Activated T-cell treated with anti-CD3 and anti-CD28 coated beads for 24 hours (primary cell): ENCODE measurements around the gene IKZF5.

ENCODE experiments used
- DNase-seq: peaks from one replicate; pipeline ENCODE4 v3.0.0-alpha.2; 2020; ENCODE audit warnings: low read depth

Gene IKZF5

DNA sequence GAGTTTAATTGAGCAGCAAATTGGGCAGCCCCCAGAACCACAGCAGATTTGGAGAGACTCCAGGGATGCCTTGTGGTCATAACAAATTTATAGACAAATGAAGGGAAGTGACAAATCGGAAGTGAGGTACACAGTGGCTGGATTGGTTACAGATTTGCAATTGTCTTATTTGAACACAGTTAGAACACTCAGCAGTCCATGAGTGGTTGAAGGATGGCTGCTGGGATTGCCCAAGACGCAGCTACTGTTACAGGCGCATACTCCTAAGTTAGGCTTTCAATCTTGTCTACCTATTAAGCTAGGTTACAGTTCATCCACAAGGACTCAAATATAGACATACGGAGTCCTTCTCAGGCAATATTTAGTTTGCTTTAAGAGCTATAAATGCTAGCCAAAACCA lies 7.6 kb upstream of the IKZF5 start:
- DNase-seq = no peak

GRCh38 chr10:123014772-123015171 lies 6.2 kb upstream of the IKZF5 start:
- no peak for DNase-seq

- DNase-seq = no peak
These were observed 5.1 kb upstream of the IKZF5 start for GRCh38 chr10:123013456-123014419.

GRCh38 chr10:123011987-123012386 lies 3.4 kb upstream of the IKZF5 start:
- no peak for DNase-seq

GRCh38 chr10:123009105-123009820 lies 668 bp upstream of the IKZF5 start:
- DNase-seq = no peak

DNA sequence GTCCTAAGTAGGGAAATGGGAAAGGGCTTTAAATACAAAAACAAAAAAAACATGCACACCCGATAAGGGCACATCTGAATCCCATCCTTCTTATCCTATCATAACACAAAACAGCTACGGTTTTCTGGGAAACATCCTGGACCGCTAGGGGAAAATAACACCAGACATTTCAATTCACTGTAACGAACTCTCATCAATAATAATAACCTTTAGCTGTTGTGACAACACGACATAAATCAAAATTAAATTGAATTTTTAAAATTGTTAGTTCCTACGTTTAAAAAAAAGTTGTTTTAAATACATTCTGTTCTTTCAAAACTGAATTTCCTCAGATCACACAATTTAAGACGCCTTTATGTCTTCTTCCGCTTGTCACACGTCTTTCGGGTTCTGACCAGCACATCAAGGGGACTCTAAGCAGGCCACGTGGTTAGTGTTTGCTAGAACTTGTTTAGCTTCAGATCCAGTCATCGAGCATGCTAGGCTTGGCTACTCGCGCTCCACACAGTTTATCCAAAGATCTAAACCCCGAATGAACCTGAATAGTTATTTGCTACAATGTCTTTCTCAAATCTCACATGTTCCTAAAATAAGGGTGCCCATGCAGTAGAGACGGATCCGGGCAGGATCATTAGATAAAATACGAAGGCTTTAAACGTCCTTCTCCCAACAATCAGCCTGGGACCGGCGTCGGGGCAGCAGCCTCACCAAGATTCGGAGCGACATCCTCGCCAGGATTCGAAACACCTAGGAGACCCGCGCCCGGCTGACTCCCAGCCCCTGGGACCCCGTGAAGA lies 839 bp downstream of the IKZF5 start:
- DNase-seq = peak; percentile 29

GRCh38 chr10:123004298-123004697 lies 4.3 kb downstream of the IKZF5 start:
- no peak for DNase-seq

GRCh38 chr10:123001370-123001769 lies 7.2 kb downstream of the IKZF5 start:
- DNase-seq = no peak

DNA sequence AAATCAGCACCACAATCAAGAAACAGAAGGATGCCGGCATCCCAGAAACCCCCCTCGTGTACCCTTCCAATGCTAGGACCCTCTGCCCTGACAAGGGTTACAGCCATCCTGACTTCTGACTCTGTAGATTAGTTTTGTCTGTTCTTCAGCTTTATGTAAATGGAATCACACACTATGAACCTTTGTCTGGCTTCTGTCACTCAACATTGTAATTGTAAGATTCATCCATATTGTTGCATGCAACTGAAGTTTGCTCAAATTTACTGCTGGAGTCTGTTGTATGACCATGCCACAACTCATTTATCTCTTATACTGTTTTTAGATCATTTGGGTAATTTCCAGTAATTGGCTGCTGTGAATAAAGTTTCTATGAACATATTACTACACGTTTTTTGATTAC lies 8.4 kb downstream of the IKZF5 start:
- no peak for DNase-seq

- DNase-seq = no peak
These were observed 9.2 kb downstream of the IKZF5 start for GRCh38 chr10:122999347-122999746.

DNA sequence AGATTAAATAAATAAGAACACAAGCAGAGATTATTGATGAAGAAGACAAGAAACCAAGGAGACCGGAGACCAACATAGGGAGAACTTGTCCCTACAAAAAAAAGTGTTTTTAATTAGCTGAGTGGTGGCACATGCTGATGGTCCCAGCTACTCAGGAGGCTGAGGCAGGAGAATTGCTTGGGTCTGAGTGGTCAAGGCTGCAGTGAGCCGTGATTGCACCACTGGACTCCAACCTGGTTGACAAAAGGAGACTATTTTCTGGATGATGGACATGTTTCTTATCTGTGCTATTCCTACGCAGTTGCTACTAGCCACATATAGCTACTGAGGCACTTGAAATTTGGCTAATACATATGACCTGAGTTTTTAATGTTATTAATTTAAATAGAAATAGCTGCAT lies 9.7 kb downstream of the IKZF5 start:
- DNase-seq = no peak

DNA sequence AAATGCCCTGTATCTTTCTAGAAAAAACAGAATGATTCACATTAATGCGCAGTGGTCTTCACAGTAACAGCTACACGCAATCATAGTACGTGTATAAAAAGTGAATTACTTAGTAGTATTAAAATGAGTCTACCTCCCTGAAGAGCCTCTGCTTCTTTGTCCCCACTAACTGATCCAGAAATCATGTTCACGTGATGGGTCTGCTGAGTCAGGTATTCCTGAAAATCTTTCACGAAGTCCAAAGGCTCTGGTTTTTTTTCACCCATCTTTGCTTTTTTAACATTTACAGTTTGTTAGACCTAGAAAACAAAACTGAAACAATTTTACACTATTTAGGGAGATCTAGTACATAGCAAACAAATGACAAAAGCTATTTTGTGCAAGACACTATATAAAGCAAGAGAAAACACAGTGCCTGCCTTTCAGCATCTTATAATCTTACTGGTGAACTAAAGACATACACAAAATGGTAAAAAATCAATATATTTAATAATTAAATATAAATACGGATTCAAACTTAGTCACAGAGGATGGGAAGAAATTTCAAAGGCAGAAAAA lies 10.2 kb downstream of the IKZF5 start:
- no peak for DNase-seq

- DNase-seq = no peak
These were observed 10.7 kb downstream of the IKZF5 start for GRCh38 chr10:122997864-122998263.

GRCh38 chr10:122995936-122996335 lies 12.7 kb downstream of the IKZF5 start:
- no peak for DNase-seq

DNA sequence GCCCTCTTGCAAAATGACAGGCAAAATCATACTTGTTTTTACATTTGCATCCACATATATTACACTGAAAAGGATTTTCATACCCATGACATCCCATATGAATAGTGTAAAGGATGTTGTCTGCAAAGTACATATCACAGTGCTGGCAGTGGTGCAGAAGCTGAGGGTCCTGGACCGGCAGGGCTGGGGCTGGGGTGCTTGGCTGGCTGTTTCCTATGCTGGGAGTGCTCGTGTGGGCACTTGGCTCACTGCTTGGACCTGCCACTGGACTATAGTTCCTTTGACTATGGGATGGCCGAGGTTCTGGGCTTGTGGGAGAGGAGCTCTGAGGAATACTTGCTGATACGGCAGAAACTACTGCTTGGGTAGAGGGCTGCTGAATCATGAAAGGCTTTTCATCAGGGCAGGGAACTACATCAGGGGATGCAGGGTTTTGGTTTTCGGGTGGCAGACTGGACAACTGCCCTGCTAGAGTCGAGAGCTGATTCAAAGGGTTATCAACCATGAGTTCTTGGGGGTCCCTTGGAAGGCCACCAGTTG lies 14.7 kb downstream of the IKZF5 start:
- no peak for DNase-seq

GRCh38 chr10:122992031-122992585 lies 16.5 kb downstream of the IKZF5 start:
- DNase-seq = no peak

DNA sequence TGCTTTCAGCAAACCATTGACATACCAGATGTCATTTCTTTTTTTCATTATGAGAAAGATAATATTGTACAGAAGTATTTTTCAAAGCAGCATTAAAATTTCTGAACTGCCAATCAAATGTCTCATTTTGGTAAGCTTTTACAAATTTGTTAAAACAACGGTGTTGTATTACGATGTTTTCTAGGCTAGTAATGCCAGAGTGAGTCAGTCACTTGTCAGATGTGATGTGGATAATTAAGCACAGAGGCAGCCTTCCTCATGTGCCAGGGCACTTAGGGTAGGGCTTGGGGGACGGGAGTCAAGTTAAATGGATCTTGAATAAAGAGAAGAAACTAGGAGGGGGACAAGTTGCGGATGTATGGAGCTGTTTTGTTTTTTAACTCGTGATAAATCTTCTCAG lies 18.3 kb downstream of the IKZF5 start:
- DNase-seq = no peak

DNA sequence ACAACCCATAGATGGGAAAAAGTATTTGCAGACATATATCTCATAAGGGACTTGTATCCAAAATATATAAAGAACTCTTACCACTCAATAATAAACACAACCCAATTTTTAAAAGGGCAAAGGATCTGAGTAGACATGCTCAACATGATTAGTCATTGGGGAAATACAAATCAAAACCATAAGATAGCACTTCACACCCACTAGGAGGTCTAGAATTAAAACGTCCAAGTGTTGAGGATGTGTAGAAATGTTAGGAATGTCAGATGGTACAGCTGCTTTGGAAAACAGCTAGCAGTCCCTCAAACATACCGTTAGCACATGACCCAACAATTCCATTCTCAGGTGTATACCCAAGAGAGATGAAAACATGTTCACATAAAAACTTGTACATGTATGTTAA lies 20.1 kb downstream of the IKZF5 start:
- DNase-seq = no peak

DNA sequence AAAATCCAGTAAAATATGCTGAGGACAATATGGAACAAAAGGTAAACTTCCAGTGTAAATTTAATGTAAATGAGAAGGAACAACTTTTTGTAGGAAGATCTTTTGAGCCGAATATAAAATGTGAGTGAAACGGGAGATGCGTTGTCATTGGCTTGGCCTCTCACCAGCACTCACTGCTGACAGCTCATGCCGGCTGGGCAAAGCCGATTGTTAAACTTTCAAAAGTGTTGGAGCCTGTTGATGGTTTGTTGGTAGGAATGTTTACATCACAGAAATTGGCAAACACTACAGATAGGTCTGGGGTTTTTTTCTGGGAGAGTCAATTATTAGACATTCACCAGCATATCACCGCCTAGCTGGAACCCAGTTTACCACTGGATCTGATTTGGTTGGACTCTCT lies 22.3 kb downstream of the IKZF5 start:
- no peak for DNase-seq

GRCh38 chr10:122984708-122985107 lies 23.9 kb downstream of the IKZF5 start:
- DNase-seq = no peak

DNA sequence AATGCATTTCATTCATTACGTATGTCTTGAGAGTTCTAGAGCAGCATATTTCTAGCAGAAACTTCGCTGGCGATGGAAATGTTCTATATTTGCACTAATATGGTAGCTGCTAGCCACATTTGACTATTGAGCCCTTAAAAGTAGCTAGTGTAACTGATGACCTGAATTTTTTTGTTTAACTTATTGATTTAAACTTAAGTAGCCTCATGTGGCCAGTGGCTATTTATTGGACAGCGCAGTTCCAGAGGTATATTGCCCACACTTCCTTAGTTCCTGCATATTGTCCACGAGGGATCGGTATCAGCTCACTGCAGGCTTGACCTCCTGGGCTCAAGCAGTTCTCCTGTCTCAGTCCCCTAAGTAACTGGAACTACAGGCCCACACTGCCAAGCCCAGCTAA lies 24.7 kb downstream of the IKZF5 start:
- DNase-seq = no peak

DNA sequence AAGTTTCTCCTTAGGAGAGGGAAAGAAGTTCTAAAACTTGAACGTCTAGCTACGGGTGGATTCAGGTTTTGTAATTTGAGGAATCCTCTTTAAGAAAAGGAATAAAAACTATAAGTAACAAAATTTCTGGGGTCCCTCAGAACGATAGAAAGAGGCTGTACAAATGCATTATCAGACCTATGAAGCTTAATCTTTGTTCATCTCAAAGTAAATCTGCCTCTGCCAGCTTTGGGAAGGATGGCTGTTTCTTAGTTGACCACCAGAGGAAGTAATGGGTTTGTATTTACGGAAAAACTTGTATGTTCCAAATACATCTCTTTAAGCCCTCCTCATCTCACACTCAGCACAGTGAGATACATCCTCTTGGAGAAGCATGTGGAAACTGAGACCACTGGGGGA lies 27.5 kb downstream of the IKZF5 start:
- DNase-seq = no peak
